Hepatocyte (in vitro differentiated cells): ENCODE measurements around the gene CMIP. TPM values are rescaled to one million over a fixed set of nuclear protein-coding genes. Genes with fewer than 3 reads are reported as not detected.

Source experiments
- DNase-seq: peaks from one replicate; pipeline ENCODE4 v3.0.0-alpha.2; 2016; ENCODE audit warnings: low spot score
- H2AFZ ChIP-seq: fragments of 200-600 bp; sonication (generic); 2 replicates; pipeline ENCODE4 v1.6.0; 2016; ENCODE audit warnings: antibody characterized with exemption, mild to moderate bottlenecking
- H3K27ac ChIP-seq: fragments of 200-600 bp; sonication (generic); 2 replicates; pipeline ENCODE4 v1.5.1; 2016; ENCODE audit warnings: mild to moderate bottlenecking
- H3K27me3 ChIP-seq: fragments of 200-600 bp; sonication (generic); 2 replicates; pipeline ENCODE4 v1.6.1; 2016
- H3K36me3 ChIP-seq: fragments of 200-600 bp; sonication (generic); replicated peaks from 2 replicates; pipeline ENCODE4 v1.5.1; 2016; ENCODE audit warnings: low read depth; ENCODE audit not compliant: insufficient read depth
- H3K4me1 ChIP-seq: fragments of 200-600 bp; sonication (generic); 2 replicates; pipeline ENCODE4 v1.5.1; 2016; ENCODE audit warnings: mild to moderate bottlenecking, moderate library complexity; ENCODE audit not compliant: insufficient read depth
- H3K4me2 ChIP-seq: fragments of 200-600 bp; sonication (generic); 2 replicates; pipeline ENCODE4 v1.6.0; 2016
- H3K4me3 ChIP-seq: fragments of 200-600 bp; sonication (generic); 2 replicates; pipeline ENCODE4 v1.5.1; 2016; ENCODE audit warnings: mild to moderate bottlenecking
- H3K79me2 ChIP-seq: fragments of 200-600 bp; sonication (generic); 2 replicates; pipeline ENCODE4 v1.6.0; 2017; ENCODE audit warnings: mild to moderate bottlenecking
- H3K9me2 ChIP-seq: fragments of 200-600 bp; sonication (generic); replicated peaks from 2 replicates; pipeline ENCODE4 v1.6.0; 2017; ENCODE audit warnings: mild to moderate bottlenecking; ENCODE audit not compliant: insufficient read depth
- H3K9me3 ChIP-seq: fragments of 200-600 bp; sonication (generic); 2 replicates; pipeline ENCODE4 v1.5.1; 2016; ENCODE audit warnings: low read depth, mild to moderate bottlenecking
- H4K20me1 ChIP-seq: fragments of 200-600 bp; sonication (generic); 2 replicates; pipeline ENCODE4 v1.6.0; 2016; ENCODE audit warnings: mild to moderate bottlenecking; ENCODE audit not compliant: insufficient read depth, poor library complexity, severe bottlenecking
- EZH2 ChIP-seq: fragments of 200-600 bp; sonication (generic); IDR thresholded peaks from 2 replicates; pipeline ENCODE4 v1.6.1; 2016; ENCODE audit warnings: antibody characterized with exemption, mild to moderate bottlenecking, borderline replicate concordance
- EZH2phosphoT487 ChIP-seq: fragments of 200-600 bp; sonication (generic); IDR thresholded peaks from one replicate; pipeline ENCODE4 v1.6.1; 2018; ENCODE audit warnings: antibody characterized with exemption, mild to moderate bottlenecking, low read depth, moderate library complexity; ENCODE audit not compliant: unreplicated experiment, severe bottlenecking
- whole genome bisulfite sequencing: methylation state at CpG from one replicate; pipeline ENCODE4 v1.1.6; 2016; ENCODE audit warnings: low lambda C conversion rate; ENCODE audit errors: missing lambda C conversion rate; 5-methylcytosine and 5-hydroxymethylcytosine counted together
- polyA plus RNA-seq: library from polyadenylated mRNA; unstranded; fragments of >200 nt; fragmentation: Nextera tagmentation; extraction: Ambion mirVana; gene quantifications from 2 replicates; pipeline ENCODE4 v1.2.1, GENCODE V29; 2016
- total RNA-seq: library from RNA; depleted of rRNA; stranded (reverse); fragments of >200 nt; gene quantifications from 2 replicates; pipeline ENCODE4 v1.2.3, GENCODE V29; 2014
- TF ChIP-seq, protein P1 (sequence below): fragments of 200-600 bp; sonication (generic); IDR thresholded peaks from 2 replicates; pipeline ENCODE4 v1.5.1; 2016; ENCODE audit warnings: antibody characterized with exemption, mild to moderate bottlenecking; ENCODE audit not compliant: poor library complexity

CMIP gene
- total and polyA plus RNA-seq, 2 experiments from 2014 or later: 5.8 to 17.8 TPM

DNA sequence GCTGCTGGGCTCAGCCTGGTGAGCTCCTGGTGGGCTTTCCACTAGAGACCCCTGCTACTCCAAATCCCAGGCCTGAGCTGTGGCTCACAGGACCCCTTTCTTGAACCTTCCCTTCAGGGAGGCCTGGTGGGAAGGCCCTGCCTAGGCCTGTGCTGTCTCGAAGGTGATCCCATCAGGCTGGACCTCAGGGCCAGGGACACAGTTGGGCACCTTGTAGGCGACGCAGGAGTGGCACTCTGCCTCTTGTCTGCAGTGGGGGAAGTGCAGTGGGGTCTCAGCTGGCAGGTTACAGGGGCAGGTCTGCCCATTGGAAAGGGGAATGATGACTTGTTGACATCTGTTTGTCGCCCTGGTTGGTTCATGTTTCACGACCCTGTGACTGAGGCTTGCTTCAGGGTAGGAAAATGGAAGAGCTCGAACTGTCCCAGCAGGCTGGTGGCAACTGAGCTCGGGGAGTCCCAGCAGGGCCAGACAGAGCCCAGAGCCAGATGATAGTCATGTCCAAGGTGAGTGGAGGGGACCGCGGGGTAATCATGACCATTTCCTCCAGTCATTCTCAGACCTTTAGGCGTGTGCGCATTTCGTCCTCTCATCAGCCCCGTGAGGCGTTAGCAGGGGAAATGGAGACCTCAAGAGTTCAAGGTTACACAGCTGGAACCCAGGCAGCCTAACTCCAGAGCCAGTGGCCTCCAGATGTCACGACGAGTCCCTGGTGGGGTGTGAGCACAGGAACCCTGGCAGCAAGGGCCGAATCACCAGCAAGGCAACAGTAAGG lies 11.3 kb downstream of the CMIP start:
- Histone ChIP-seq H3K27me3 (no peaks in the 10 kb centered on the region), H3K36me3 (no peaks in the 10 kb centered on the region), H3K9me2 (no peaks in the 10 kb centered on the region), H3K4me1 (peaks cover 38% of the 10 kb centered on the region), H2AFZ (no peak overlapping the region), H3K4me3 (no peak overlapping the region), H4K20me1 (peaks cover 70% of the 10 kb centered on the region), H3K9me3 (no peaks in the 10 kb centered on the region), H3K27ac (peak overlapping the region; percentile 83), H3K4me2 (no peak overlapping the region), H3K79me2 (peaks cover 88% of the 10 kb centered on the region)
- TF ChIP-seq EZH2 (no peak), EZH2phosphoT487 (no peak)
- TF ChIP-seq, protein P1, sequence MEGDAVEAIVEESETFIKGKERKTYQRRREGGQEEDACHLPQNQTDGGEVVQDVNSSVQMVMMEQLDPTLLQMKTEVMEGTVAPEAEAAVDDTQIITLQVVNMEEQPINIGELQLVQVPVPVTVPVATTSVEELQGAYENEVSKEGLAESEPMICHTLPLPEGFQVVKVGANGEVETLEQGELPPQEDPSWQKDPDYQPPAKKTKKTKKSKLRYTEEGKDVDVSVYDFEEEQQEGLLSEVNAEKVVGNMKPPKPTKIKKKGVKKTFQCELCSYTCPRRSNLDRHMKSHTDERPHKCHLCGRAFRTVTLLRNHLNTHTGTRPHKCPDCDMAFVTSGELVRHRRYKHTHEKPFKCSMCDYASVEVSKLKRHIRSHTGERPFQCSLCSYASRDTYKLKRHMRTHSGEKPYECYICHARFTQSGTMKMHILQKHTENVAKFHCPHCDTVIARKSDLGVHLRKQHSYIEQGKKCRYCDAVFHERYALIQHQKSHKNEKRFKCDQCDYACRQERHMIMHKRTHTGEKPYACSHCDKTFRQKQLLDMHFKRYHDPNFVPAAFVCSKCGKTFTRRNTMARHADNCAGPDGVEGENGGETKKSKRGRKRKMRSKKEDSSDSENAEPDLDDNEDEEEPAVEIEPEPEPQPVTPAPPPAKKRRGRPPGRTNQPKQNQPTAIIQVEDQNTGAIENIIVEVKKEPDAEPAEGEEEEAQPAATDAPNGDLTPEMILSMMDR: no peak
- DNase-seq: no peak
- 91% methylated on average over 17 of the region's 17 CpGs for WGBS

DNA sequence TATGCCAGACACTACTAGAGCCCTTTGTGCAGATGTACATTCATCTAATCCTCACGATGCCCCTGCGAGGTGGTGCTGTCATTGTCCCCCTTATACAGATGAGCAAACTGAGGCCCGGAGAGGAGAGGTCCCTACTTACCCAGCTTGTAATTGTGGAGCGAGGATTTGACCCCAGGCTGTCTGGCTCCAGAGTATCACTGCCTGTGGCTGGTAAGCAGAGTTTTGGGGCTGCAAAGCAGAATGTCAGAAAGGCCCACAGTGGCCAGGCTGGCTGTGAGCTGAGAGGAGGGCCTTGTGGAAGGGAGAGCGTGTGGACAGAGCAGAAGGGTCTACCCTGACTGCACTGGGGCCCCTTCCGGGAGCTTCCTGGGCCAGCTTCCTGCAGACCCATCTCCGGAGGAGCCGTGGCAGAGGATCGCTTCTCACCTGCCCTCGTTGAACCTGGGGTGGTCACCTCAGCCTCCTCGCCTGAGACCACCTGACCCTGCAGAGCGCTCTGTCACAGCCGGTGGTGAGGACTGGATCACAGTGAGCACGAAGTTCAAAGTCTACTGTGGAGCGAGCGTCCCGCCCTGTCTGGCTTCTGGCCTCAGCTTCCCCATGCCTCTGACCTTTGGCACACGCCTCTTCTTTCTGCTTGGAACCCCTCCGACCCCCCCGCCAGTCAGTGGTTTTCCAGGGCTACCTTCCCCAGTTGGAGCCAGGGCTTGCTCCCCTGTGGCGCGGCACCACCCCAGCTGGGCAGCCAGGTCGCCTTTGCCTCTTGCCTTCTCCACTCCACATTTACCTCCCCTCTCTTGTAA lies 12.1 kb downstream of the CMIP start:
- Histone ChIP-seq H3K36me3 (no peaks in the 10 kb centered on the region), H3K4me1 (peaks cover 33% of the 10 kb centered on the region), H3K27me3 (no peaks in the 10 kb centered on the region), H4K20me1 (peaks cover 74% of the 10 kb centered on the region), H3K79me2 (peaks cover 88% of the 10 kb centered on the region), H3K27ac (peak overlapping the region; percentile 83), H3K4me3 (no peak overlapping the region), H3K4me2 (peak overlapping the region; percentile 62), H3K9me2 (no peaks in the 10 kb centered on the region), H3K9me3 (no peaks in the 10 kb centered on the region), H2AFZ (no peak overlapping the region)
- WGBS: 72% methylated on average over 23 of the region's 23 CpGs
- DNase-seq: peak; percentile 72
- no peak for TF ChIP-seq EZH2phosphoT487
- TF ChIP-seq, protein P1: no peak
- TF ChIP-seq EZH2: no peak

GRCh38 chr16:81457326-81458133 lies 12.9 kb downstream of the CMIP start:
- Histone ChIP-seq H3K27ac (peak overlapping the region; percentile 83), H3K4me2 (peak overlapping the region; percentile 52), H3K4me1 (peaks cover 33% of the 10 kb centered on the region), H3K27me3 (no peaks in the 10 kb centered on the region), H2AFZ (no peak overlapping the region), H3K9me2 (no peaks in the 10 kb centered on the region), H4K20me1 (peaks cover 73% of the 10 kb centered on the region), H3K9me3 (no peaks in the 10 kb centered on the region), H3K36me3 (no peaks in the 10 kb centered on the region), H3K79me2 (peaks cover 88% of the 10 kb centered on the region), H3K4me3 (no peak overlapping the region)
- WGBS: 52% methylated on average over 17 of the region's 17 CpGs
- peak; percentile 75 for DNase-seq
- TF ChIP-seq, protein P1: no peak
- TF ChIP-seq EZH2 (no peak), EZH2phosphoT487 (no peak)
